NCI-H2107 (cell line): Measurements from ENCODE around the gene TCF15.
"Not testable (repeated sequence)": the region's sequence is repeated elsewhere in the genome, so short reads cannot be mapped to it uniquely, and the experiment has no call there.

ENCODE experiments used
- DNase-seq: peaks from one replicate; lab custom pipeline; 2025; lab: John Stamatoyannopoulos, UW

The TCF15 gene

GRCh38 chr20:578940-579690, 31.0 kb downstream of the TCF15 start:
- DNase-seq, result not testable (repeated sequence)

DNA sequence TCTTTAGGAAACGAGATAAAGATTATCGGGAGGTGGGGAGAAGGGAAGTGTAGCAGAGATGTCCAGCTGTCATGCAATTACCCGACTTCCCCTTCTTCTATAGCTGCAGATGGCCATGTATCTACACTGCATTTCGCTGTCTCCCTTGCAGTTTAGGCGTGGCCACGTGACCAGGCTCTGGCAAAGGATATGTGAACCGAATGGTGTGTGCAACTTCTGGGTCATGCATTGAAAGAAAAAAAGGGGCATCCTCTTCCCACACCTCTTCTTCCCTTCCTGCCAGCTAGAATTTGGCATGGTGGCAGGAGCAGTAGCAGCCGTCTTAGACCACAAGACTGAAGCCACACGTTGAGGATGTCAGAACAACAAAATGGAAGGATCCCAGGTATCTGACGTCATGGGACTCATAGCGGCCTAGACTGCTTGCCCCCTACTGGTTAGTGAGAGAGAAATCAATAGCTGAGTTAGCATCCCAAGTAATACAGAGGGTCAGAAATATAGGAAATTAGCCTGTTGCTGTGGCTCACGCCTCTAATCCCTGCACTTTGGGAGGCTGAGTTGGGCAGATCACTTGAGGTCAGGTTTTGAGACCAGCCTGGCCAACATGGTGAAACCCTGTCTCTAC, 32.8 kb downstream of the TCF15 start:
- no peak for DNase-seq

DNA sequence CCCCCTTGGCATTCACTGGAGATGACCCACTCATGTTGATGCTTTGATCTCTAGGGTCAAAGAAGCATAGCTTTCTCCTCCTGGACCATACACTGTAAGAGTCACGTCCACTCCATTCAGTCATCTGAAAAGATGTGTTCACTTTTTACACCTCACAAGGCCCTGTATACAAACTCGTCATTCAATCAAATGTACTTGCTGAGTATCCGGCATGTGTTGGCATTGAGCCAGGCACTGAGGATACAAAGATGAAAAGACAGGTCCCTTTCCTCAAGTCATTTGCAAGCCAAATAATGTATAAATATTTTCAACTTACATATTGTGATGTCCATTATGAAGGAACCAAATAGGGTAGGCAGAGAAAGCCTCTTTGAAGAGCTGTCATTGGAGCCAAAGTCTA, 34.0 kb downstream of the TCF15 start:
- DNase-seq, result no peak

DNA sequence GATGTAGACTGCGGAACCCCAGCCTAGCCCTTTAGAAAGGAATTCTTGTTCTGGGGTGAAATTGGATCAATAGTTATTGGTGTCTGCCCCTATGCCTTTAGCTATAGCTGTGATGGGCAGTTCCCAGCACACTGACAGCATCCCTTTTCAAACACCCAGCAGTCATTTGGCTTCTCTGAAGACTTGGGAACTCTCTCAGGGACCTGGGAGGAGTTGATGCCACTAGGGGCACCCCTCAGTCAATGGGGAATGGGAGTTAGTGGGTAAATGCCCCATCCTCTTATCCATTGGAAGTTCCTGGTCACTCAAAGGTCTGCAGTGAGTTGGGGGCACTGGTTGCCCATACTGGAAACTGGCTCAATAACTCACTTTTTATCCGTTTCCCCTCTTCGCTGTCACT, 34.9 kb downstream of the TCF15 start:
- no peak for DNase-seq

DNA sequence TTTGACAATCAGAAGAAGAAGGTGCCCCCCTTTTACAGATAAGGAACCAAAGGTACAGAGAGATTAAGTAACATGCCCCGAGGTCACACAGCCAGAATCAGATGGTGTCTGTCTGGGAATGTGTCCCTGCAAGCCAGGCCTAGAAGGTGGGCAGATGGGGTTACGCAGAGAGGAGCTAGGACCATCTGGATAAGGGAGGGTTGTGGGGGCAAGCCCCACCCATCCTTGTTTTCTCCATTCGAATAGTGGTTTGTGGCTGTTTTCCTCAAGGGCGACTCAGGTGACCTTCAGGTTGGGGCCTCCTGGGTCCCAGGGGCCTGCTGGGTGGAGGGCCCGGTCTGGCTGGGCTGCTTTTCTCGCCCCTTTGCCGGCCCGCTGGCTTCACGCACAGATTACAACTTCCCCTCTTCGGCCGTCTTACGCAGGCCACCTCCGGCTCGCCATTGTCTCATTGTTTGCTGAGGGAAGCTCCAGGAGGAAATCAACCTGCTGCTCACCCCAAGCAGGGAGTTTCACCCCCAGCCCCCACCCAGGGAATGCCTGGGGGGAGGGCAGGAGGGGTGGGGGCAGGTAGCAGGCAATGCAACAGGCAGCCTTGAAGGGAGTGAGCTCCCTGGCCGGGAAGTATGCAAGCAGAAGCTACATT, 35.7 kb downstream of the TCF15 start:
- DNase-seq, result no peak

GRCh38 chr20:573414-574296, 36.5 kb downstream of the TCF15 start:
- no peak for DNase-seq

- DNase-seq, result no peak
Measured at GRCh38 chr20:572727-573126, 37.4 kb downstream of the TCF15 start.

DNA sequence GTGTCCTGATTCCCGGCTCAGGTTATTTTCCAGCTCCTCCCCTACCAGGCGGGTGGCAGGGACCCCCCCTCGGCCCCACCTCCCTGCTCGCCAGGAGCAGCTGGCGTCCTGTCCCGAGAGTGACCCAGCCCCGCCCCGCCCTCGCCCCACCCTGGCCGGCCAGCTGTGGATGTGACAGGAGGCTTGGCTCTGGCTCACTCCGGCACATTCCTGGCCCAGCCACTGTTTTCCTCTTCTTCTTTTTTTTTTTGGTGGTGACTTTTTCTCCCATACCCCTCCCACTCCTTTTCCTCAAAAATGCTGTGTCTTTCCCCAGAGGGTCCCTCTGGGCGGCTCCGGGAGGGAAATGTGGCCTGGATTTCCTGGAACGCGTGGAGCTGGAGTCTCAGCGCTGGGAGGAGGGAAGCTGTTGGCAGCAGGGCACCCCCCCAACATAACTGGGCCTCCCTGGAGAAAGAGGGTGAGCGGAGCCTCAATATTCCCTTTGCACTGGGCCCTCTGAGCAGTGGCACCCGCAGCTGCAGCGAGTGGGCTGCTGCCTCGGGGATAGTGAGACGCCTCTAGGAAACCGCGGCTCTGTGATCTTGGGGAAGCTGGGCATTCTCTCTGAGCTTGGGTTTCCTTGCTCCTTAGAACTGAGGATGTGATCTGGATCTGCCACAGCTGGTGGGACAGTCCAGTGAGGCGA, 38.2 kb downstream of the TCF15 start:
- DNase-seq, result no peak

DNA sequence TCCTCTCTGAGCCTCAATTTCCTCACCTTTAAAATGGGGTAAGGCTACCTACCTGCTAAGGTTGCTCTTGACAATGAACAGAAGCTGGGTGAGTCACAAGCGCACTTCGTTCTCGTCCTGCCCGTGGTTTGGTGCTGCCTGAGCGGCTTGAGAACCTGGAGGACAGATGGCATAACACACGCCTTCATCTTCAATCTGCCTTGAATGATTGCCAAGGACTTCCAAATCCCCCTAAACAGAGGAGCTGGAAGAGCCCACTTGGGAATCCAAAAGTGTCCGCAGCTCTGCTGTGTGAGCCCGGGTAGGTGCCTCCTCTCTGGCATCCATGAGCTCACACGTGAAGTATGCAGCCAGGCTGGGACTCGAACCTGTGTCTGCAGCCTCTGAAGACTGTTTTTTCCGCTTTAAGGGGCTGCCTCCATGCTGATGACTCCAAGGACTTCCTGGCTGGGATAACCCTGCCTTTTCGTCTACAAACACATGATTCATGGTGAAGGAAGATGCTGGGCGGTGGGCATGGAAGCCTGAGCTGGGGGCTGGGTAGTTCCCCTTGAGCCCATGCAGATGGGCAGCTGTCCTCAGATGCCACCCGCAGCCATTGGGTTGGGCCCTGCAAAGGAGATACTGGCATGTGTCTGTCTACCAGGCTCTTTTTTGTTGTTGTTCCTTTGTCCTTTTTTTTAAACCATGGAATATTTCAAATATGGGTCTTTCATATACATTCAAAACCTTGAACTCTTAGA, 41.3 kb downstream of the TCF15 start:
- DNase-seq, result no peak

DNA sequence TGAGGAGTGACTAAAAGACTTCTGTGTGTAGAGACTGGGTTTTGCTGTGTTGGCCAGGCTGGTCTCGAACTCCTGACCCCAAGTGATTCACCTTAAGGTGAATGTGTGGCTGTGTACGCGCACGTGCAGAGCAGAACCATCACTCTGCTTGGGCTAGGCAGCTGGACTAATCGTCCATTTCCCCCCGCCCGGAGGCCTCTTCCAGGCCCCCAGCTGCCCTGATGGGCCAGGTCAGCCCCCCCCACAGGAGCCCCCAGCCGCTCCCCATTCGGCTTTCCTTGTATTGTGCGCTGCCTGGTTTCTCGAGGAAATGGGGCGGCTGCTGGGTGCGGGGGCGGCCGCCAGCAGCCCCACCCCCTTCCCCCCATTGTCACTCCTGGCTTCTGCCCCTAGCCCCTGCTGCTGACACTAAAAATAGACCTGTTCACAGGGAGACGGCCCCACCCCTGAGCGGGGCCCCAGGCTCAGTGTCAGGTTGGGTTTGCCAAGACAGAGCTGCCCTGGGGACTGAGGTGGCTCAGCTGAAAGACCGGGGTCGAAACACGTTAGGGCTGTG, 41.9 kb downstream of the TCF15 start:
- no peak for DNase-seq

- no peak for DNase-seq
Measured at GRCh38 chr20:564192-564591, 45.9 kb downstream of the TCF15 start.

DNA sequence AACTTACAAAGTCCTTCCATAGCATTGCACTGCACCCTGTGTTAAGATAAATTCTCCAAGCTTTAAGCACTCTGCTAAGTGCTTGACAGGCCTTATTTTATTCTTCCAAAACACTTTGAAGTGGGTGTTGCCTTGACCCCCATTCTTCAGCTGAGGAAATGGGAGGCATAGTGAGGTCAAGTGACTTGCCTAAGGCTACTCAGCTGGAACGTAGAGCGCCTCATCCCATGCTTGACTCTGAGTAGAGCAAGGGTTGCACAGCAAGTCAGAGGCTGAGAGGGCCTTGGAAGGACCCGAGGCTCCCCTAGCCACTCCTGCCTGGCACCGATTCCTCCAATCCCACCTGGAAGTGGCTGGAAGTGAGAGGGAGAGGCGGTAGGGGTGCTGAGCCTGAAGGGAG, 46.9 kb downstream of the TCF15 start:
- DNase-seq, result no peak

- DNase-seq, result no peak
Measured at GRCh38 chr20:562232-562897, 47.7 kb downstream of the TCF15 start.

- no peak for DNase-seq
Measured at GRCh38 chr20:561437-562231, 48.5 kb downstream of the TCF15 start.

GRCh38 chr20:560680-561079, 49.4 kb downstream of the TCF15 start:
- no peak for DNase-seq

DNA sequence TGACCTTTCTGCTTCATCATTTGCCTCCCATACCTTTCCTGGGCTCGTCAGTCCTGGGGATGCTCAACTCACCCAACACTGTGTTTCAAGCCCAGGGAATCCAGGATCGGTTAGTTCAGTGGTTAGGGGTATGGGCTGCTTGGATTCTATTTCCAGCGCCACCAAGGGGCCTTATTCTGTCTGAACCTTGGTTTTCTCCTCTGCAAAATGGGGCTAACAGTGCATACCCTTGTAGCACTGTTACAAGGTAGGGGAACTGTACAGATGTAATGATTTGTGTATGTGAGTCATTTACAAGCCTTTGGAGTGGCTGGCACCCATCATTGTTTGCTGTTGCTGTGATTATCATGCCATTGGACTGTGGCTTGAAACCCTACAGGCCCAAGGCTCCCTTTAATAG, 52.0 kb downstream of the TCF15 start:
- no peak for DNase-seq

- no peak for DNase-seq
Measured at GRCh38 chr20:556984-557383, 53.1 kb downstream of the TCF15 start.

DNA sequence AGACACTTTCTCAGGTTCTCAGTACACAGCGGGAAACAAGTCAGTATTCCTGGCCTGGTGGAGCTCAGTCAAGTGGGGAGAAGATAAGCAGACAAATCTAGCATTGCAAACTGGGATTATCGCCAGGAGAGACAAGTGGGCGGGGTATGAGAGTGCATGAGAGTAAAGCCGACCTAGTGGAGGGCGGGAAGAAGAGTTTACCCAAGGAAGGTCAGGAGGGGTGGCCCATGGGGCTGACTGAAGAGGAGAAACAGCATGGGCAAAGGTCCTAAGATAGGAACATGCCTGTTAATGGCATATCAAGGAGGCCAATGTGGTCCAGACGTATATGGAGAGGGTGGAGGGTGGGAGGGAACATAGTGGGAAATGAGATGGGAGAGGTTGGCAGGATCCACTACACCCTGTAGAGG, 54.1 kb downstream of the TCF15 start:
- no peak for DNase-seq
